Loucy (cell line): ENCODE measurements around the gene CCDC88C.

ENCODE experiments used
- H2AFZ ChIP-seq: fragments of 200-600 bp; sonication (generic); 2 replicates; pipeline ENCODE4 v1.6.0; 2016; ENCODE audit warnings: antibody characterized with exemption, mild to moderate bottlenecking, low read length, moderate library complexity
- H3F3A ChIP-seq: fragments of 200-600 bp; 2 replicates; pipeline ENCODE4 v1.6.0; 2016; ENCODE audit warnings: antibody characterized with exemption, low read depth, mild to moderate bottlenecking
- H3K27me3 ChIP-seq: fragments of 200-600 bp; sonication (generic); 2 replicates; pipeline ENCODE4 v1.6.1; 2014; ENCODE audit warnings: low read length, mild to moderate bottlenecking; ENCODE audit not compliant: insufficient read depth, poor library complexity, severe bottlenecking
- H3K36me3 ChIP-seq: fragments of 200-600 bp; sonication (generic); 2 replicates; pipeline ENCODE4 v1.6.1; 2016; ENCODE audit warnings: low read length; ENCODE audit not compliant: insufficient read depth
- H3K4me1 ChIP-seq: fragments of 200-600 bp; sonication (generic); 2 replicates; pipeline ENCODE4 v1.5.1; 2014; ENCODE audit warnings: low read length, mild to moderate bottlenecking; ENCODE audit not compliant: insufficient read depth, poor library complexity, severe bottlenecking
- H3K4me2 ChIP-seq: fragments of 200-600 bp; sonication (generic); 2 replicates; pipeline ENCODE4 v1.6.0; 2014; ENCODE audit warnings: antibody characterized with exemption, low read length, low read depth, mild to moderate bottlenecking; ENCODE audit not compliant: poor library complexity, severe bottlenecking
- H3K4me3 ChIP-seq: fragments of 200-600 bp; sonication (generic); 2 replicates; pipeline ENCODE4 v1.5.1; 2014; ENCODE audit warnings: low read length, mild to moderate bottlenecking, mixed read lengths; ENCODE audit not compliant: poor library complexity, severe bottlenecking
- H3K79me2 ChIP-seq: fragments of 200-600 bp; sonication (generic); 2 replicates; pipeline ENCODE4 v1.6.1; 2014; ENCODE audit warnings: low read length; ENCODE audit not compliant: insufficient read depth
- H3K9ac ChIP-seq: fragments of 200-600 bp; sonication (generic); 2 replicates; pipeline ENCODE4 v1.6.0; 2014; ENCODE audit warnings: mild to moderate bottlenecking, low read depth, low read length, moderate library complexity; ENCODE audit not compliant: poor library complexity, severe bottlenecking
- H3K9me2 ChIP-seq: fragments of 200-600 bp; sonication (generic); replicated peaks from 2 replicates; pipeline ENCODE4 v1.6.1; 2016; ENCODE audit warnings: low read depth, low read length, mixed read lengths
- H3K9me3 ChIP-seq: fragments of 200-600 bp; sonication (generic); 2 replicates; pipeline ENCODE4 v1.6.1; 2014; ENCODE audit warnings: mild to moderate bottlenecking, antibody characterized with exemption, low read length, low read depth; ENCODE audit not compliant: insufficient read depth
- H4K20me1 ChIP-seq: fragments of 200-600 bp; sonication (generic); 2 replicates; pipeline ENCODE4 v1.6.0; 2014; ENCODE audit warnings: antibody characterized with exemption, low read length, mild to moderate bottlenecking; ENCODE audit not compliant: insufficient read depth, poor library complexity, severe bottlenecking
- CTCF ChIP-seq: fragments of 200-600 bp; sonication (generic); conservative IDR thresholded peaks from 2 replicates; pipeline ENCODE4 v1.5.1; 2014; ENCODE audit warnings: mild to moderate bottlenecking, antibody characterized with exemption, low read length
- EZH2phosphoT487 ChIP-seq: fragments of 200-600 bp; IDR thresholded peaks from 2 replicates; pipeline ENCODE4 v1.6.1; 2018; ENCODE audit warnings: antibody characterized with exemption, mild to moderate bottlenecking, moderate library complexity, borderline replicate concordance

CCDC88C gene

GRCh38 chr14:91371990-91372375, 45.6 kb downstream of the CCDC88C start:
- TF ChIP-seq CTCF (no peak), EZH2phosphoT487 (no peak)
- no peak overlapping the region for H2AFZ ChIP-seq
- H3K9ac ChIP-seq: peak overlapping the region; percentile 41
- peaks cover 79% of the 10 kb centered on the region for H3K4me1 ChIP-seq
- H3K27me3 ChIP-seq: no peaks in the 10 kb centered on the region
- peaks cover 10% of the 10 kb centered on the region; the same call in 1 of the 2 replicates for H3F3A ChIP-seq
- peak overlapping the region; percentile 44 for H3K4me2 ChIP-seq
- peak overlapping the region; percentile 2 for H3K4me3 ChIP-seq
- no peaks in the 10 kb centered on the region for H3K9me2 ChIP-seq
- H3K36me3 ChIP-seq: peaks cover 4% of the 10 kb centered on the region; the same call in 1 of the 2 replicates
- peaks cover 89% of the 10 kb centered on the region for H3K79me2 ChIP-seq
- H3K9me3 ChIP-seq: no peaks in the 10 kb centered on the region
- H4K20me1 ChIP-seq: peaks cover 86% of the 10 kb centered on the region

- Histone ChIP-seq H3K9me2 (no peaks in the 10 kb centered on the region), H3K79me2 (peaks cover 89% of the 10 kb centered on the region), H3K4me2 (peak overlapping the region; percentile 44), H3K4me1 (peaks cover 85% of the 10 kb centered on the region), H3F3A (peaks cover 10% of the 10 kb centered on the region; the same call in 1 of the 2 replicates), H3K4me3 (no peak overlapping the region), H3K27me3 (no peaks in the 10 kb centered on the region), H3K36me3 (peaks cover 4% of the 10 kb centered on the region; the same call in 1 of the 2 replicates), H3K9ac (peak overlapping the region; percentile 41), H4K20me1 (peaks cover 90% of the 10 kb centered on the region), H3K9me3 (no peaks in the 10 kb centered on the region), H2AFZ (no peak overlapping the region)
- TF ChIP-seq CTCF (no peak), EZH2phosphoT487 (no peak)
These were observed 46.3 kb downstream of the CCDC88C start for GRCh38 chr14:91371011-91371989.

- Histone ChIP-seq H3K4me1 (peaks cover 93% of the 10 kb centered on the region), H3K9ac (no peak overlapping the region), H3K9me2 (no peaks in the 10 kb centered on the region), H3K9me3 (no peaks in the 10 kb centered on the region), H3K4me3 (no peak overlapping the region), H3K79me2 (peaks cover 89% of the 10 kb centered on the region), H2AFZ (no peak overlapping the region), H3F3A (peaks cover 10% of the 10 kb centered on the region; the same call in 1 of the 2 replicates), H3K4me2 (no peak overlapping the region), H3K27me3 (no peaks in the 10 kb centered on the region), H4K20me1 (peaks cover 89% of the 10 kb centered on the region), H3K36me3 (no peaks in the 10 kb centered on the region; the same call in 1 of the 2 replicates)
- TF ChIP-seq CTCF: no peak
- TF ChIP-seq EZH2phosphoT487: no peak
These were observed 47.8 kb downstream of the CCDC88C start for GRCh38 chr14:91369628-91370445.
